PC-3 (cell line): Measurements from ENCODE around the gene ANO7. TPM values are rescaled to one million over a fixed set of nuclear protein-coding genes. Genes with fewer than 3 reads are reported as not detected.

ENCODE experiments used
- ATAC-seq: fragments of 200-7000 bp; cut with Tn5 transposase; 2 replicates; pipeline ENCODE4 v1.9.1; 2020; ENCODE audit warnings: mild to moderate bottlenecking, moderate library complexity
- BruUV-seq: library from RNA; stranded (reverse); fragments of 400-500 nt; replicated peaks from 2 replicates; lab custom pipeline; 2021; lab: Mats Ljungman, UMichigan
- CTCF ChIA-PET: fragments of 300-600 bp; sonication (Branson Sonifier 250); formaldehyde crosslinking; loops from one replicate; lab custom pipeline; 2022; ENCODE audit warnings: antibody characterized with exemption; lab: Charles Lee
- POLR2A ChIA-PET: fragments of 300-600 bp; sonication (Branson Sonifier 250); formaldehyde crosslinking; loops from one replicate; lab custom pipeline; 2022; ENCODE audit warnings: antibody characterized with exemption; ENCODE audit not compliant: unreplicated experiment; lab: Charles Lee
- DNase-seq: peaks from one replicate; pipeline ENCODE4 v3.0.0-alpha.2; 2015
- H2AFZ ChIP-seq: fragments of 300-600 bp; sonication (generic); 2 replicates; pipeline ENCODE4 v1.6.0; 2016; ENCODE audit warnings: antibody characterized with exemption, low read length
- H3F3A ChIP-seq: fragments of 300-600 bp; sonication (generic); one replicate; pipeline ENCODE4 v1.6.0; 2017; ENCODE audit warnings: antibody characterized with exemption, low read length, control low read depth, mild to moderate bottlenecking; ENCODE audit not compliant: unreplicated experiment
- H3K27ac ChIP-seq: fragments of 300-600 bp; sonication (generic); 2 replicates; pipeline ENCODE4 v1.5.1; 2016; ENCODE audit warnings: mild to moderate bottlenecking, low read length
- H3K27me3 ChIP-seq: fragments of 300-600 bp; sonication (generic); 2 replicates; pipeline ENCODE4 v1.6.1; 2016; ENCODE audit warnings: low read length, mixed read lengths
- H3K36me3 ChIP-seq: fragments of 300-600 bp; sonication (generic); 2 replicates; pipeline ENCODE4 v1.6.1; 2016; ENCODE audit warnings: low read depth, mixed run types, low read length, mixed read lengths
- H3K4me1 ChIP-seq: fragments of 300-600 bp; sonication (generic); 2 replicates; pipeline ENCODE4 v1.5.1; 2016; ENCODE audit warnings: low read length; ENCODE audit not compliant: insufficient read depth
- H3K4me2 ChIP-seq: fragments of 300-600 bp; sonication (generic); 2 replicates; pipeline ENCODE4 v1.6.0; 2016; ENCODE audit warnings: low read length
- H3K4me3 ChIP-seq: fragments of 300-600 bp; sonication (generic); 2 replicates; pipeline ENCODE4 v1.5.1; 2016; ENCODE audit warnings: mild to moderate bottlenecking, low read length, mixed read lengths
- H3K79me2 ChIP-seq: fragments of 300-600 bp; sonication (generic); 2 replicates; pipeline ENCODE4 v1.6.1; 2017; ENCODE audit warnings: low read length, mixed read lengths
- H3K9ac ChIP-seq: fragments of 300-600 bp; sonication (generic); 2 replicates; pipeline ENCODE4 v1.6.0; 2016; ENCODE audit warnings: mild to moderate bottlenecking, low read length
- H3K9me2 ChIP-seq: fragments of 300-600 bp; sonication (generic); replicated peaks from 2 replicates; pipeline ENCODE4 v1.6.1; 2016; ENCODE audit warnings: mixed run types, low read length, mixed read lengths
- H3K9me3 ChIP-seq: fragments of 300-600 bp; sonication (generic); 2 replicates; pipeline ENCODE4 v1.6.1; 2016; ENCODE audit warnings: low read length, mixed read lengths
- H4K20me1 ChIP-seq: fragments of 300-600 bp; sonication (generic); 2 replicates; pipeline ENCODE4 v1.6.1; 2016; ENCODE audit warnings: low read length, mixed read lengths
- CTCF ChIP-seq: fragments of 300-600 bp; sonication (generic); conservative IDR thresholded peaks from 2 replicates; pipeline ENCODE4 v1.5.1; 2017; ENCODE audit warnings: antibody characterized with exemption, low read depth, mild to moderate bottlenecking, low read length
- EZH2 ChIP-seq: fragments of 300-600 bp; sonication (generic); IDR thresholded peaks from one replicate; pipeline ENCODE4 v1.6.1; 2017; ENCODE audit warnings: antibody characterized with exemption, mild to moderate bottlenecking, low read length; ENCODE audit not compliant: unreplicated experiment
- EZH2phosphoT487 ChIP-seq: fragments of 300-600 bp; sonication (generic); IDR thresholded peaks from 2 replicates; pipeline ENCODE4 v1.6.1; 2018; ENCODE audit warnings: mild to moderate bottlenecking, antibody characterized with exemption, low read length, borderline replicate concordance
- intact Hi-C: fragments of 100-400 bp; cut with micrococcal nuclease; formaldehyde crosslinking; loops from 2 replicates; pipeline ENCODE4 v1.9.0; 2023
- total RNA-seq: library from RNA; depleted of rRNA; stranded (reverse); fragments of >200 nt; gene quantifications from 2 replicates; pipeline ENCODE4 v1.2.3, GENCODE V29; 2014

The ANO7 gene
- total RNA-seq, 1 experiment from 2014 or later: 2.6 TPM

- H4K20me1 ChIP-seq: no peaks in the 10 kb centered on the region
- H2AFZ ChIP-seq: no peak overlapping the region
- intact Hi-C loops: no loop called here
- DNase-seq (no peak), ATAC-seq (no peak)
- no peaks in the 10 kb centered on the region for H3K9me2 ChIP-seq
- H3K79me2 ChIP-seq: no peaks in the 10 kb centered on the region
- H3K4me2 ChIP-seq: no peak overlapping the region
- H3K27me3 ChIP-seq: no peaks in the 10 kb centered on the region
- H3K27ac ChIP-seq: no peak overlapping the region
- TF ChIP-seq EZH2 (no peak), EZH2phosphoT487 (no peak), CTCF (no peak)
- H3F3A ChIP-seq: no peaks in the 10 kb centered on the region
- H3K4me1 ChIP-seq: no peaks in the 10 kb centered on the region
- no peaks in the 10 kb centered on the region for H3K9me3 ChIP-seq
- CTCF ChIA-PET: no interaction called here
- no peaks in the 10 kb centered on the region for H3K36me3 ChIP-seq
- H3K9ac ChIP-seq: no peak overlapping the region
- POLR2A ChIA-PET: no interaction called here
- H3K4me3 ChIP-seq: no peak overlapping the region
- no TSS peak for BruUV-seq
Observed at GRCh38 chr2:241198381-241199279, 10.2 kb downstream of the ANO7 start.

- ATAC-seq: no peak
- H3K9ac ChIP-seq: no peak overlapping the region
- no peak overlapping the region for H3K4me2 ChIP-seq
- TF ChIP-seq EZH2 (no peak), CTCF (no peak), EZH2phosphoT487 (no peak)
- no peaks in the 10 kb centered on the region for H3K36me3 ChIP-seq
- no peaks in the 10 kb centered on the region for H3K27me3 ChIP-seq
- no peak overlapping the region for H3K4me3 ChIP-seq
- DNase-seq: no peak
- H3K79me2 ChIP-seq: no peaks in the 10 kb centered on the region
- BruUV-seq: no TSS peak
- H4K20me1 ChIP-seq: no peaks in the 10 kb centered on the region
- no peaks in the 10 kb centered on the region for H3F3A ChIP-seq
- ChIA-PET CTCF (no interaction called here), POLR2A (no interaction called here)
- H2AFZ ChIP-seq: no peak overlapping the region
- no peaks in the 10 kb centered on the region for H3K4me1 ChIP-seq
- H3K9me2 ChIP-seq: no peaks in the 10 kb centered on the region
- no peaks in the 10 kb centered on the region for H3K9me3 ChIP-seq
- no peak overlapping the region for H3K27ac ChIP-seq
- intact Hi-C loops: no loop called here
Observed at GRCh38 chr2:241199286-241199685, 10.8 kb downstream of the ANO7 start.
